ENCODE data around the gene CLDN14. TPM values are rescaled to one million over a fixed set of nuclear protein-coding genes. Genes with fewer than 3 reads are reported as not detected.

CLDN14 gene
- total RNA-seq, 1 donor from 2014 or later = not detected

DNA sequence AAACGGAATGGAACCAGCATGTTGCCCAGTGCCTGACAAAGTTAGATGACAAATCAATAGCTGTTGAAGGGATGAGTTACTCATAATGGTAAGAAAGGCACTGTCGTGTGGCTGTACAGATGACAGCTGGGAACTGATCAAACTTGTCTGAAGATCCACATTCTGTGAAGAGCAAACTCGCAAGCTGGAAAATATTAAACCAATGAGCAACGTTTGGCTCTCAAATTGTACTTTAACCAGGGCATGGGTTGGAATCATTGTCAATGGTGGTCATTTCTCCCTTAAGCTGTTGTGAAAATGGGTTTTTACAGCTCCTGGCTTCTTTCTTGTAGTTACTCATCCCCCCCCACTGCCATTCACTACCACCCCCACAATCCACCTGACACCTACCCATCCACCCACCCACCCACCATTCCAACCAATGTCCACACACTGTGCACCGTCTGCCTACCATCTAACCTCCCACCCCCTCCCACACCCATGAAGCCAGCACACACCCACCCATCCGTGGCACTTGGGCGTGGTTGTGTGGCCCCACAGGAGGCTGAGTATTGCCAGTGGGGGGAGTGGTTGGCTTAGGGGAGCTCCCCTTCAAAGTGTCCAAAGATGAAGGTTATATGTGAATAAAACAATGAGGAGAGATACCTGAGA is 46.7 kb downstream of the CLDN14 start:
- intact Hi-C loops (cut with DNase I) = no loop called here
- H3K4me1 ChIP-seq = peaks cover 23% of the 10 kb centered on the region
- TF ChIP-seq POLR2AphosphoS5 (IDR thresholded peaks at IDR 0.05; ENCODE audit: insufficient read depth in 1 of 2, low read depth in 1 of 2) (no peak), POLR2A (IDR thresholded peaks at IDR 0.05) (no peak)
- TF ChIP-seq, protein P1, sequence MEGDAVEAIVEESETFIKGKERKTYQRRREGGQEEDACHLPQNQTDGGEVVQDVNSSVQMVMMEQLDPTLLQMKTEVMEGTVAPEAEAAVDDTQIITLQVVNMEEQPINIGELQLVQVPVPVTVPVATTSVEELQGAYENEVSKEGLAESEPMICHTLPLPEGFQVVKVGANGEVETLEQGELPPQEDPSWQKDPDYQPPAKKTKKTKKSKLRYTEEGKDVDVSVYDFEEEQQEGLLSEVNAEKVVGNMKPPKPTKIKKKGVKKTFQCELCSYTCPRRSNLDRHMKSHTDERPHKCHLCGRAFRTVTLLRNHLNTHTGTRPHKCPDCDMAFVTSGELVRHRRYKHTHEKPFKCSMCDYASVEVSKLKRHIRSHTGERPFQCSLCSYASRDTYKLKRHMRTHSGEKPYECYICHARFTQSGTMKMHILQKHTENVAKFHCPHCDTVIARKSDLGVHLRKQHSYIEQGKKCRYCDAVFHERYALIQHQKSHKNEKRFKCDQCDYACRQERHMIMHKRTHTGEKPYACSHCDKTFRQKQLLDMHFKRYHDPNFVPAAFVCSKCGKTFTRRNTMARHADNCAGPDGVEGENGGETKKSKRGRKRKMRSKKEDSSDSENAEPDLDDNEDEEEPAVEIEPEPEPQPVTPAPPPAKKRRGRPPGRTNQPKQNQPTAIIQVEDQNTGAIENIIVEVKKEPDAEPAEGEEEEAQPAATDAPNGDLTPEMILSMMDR (IDR thresholded peaks at IDR 0.05) = no peak
- H3K27me3 ChIP-seq = no peaks in the 10 kb centered on the region
- H3K4me3 ChIP-seq = no peak overlapping the region
- H3K27ac ChIP-seq = no peak overlapping the region
- H3K9me3 ChIP-seq = no peaks in the 10 kb centered on the region
- H3K36me3 ChIP-seq = no peaks in the 10 kb centered on the region
- no peak for DNase-seq (ENCODE audit: extremely low spot score in 2 of 2)

DNA sequence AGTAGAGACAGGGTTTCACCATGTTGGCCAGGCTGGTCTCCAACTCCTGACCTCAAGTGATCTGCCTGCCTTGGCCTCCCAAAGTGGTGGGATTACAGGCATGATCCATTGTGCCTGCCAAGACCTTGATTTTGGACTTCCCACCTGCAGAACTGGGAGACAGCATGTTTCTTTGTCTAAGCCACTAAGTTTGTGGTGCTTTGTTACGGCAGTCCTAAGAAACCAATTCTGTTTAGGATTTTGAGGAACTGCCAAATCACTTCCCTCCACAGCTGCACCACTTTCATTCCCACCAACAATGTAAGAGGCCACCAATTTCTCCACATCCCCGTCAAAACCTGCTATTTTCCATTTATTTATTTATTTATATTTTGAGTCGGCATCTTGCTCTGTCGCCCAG is 48.7 kb downstream of the CLDN14 start:
- no peak for TF ChIP-seq POLR2AphosphoS5 (IDR thresholded peaks at IDR 0.05; ENCODE audit: insufficient read depth in 1 of 2, low read depth in 1 of 2)
- TF ChIP-seq POLR2A (IDR thresholded peaks at IDR 0.05) = no peak
- TF ChIP-seq, protein P1 (IDR thresholded peaks at IDR 0.05) = no peak
- Histone ChIP-seq H3K36me3 (no peaks in the 10 kb centered on the region), H3K9me3 (no peaks in the 10 kb centered on the region), H3K27me3 (no peaks in the 10 kb centered on the region), H3K4me1 (peaks cover 23% of the 10 kb centered on the region), H3K4me3 (no peak overlapping the region), H3K27ac (peak overlapping the region; percentile 70)
- intact Hi-C loops (cut with DNase I) = no loop called here
- no peak for DNase-seq (ENCODE audit: extremely low spot score in 2 of 2)

DNA sequence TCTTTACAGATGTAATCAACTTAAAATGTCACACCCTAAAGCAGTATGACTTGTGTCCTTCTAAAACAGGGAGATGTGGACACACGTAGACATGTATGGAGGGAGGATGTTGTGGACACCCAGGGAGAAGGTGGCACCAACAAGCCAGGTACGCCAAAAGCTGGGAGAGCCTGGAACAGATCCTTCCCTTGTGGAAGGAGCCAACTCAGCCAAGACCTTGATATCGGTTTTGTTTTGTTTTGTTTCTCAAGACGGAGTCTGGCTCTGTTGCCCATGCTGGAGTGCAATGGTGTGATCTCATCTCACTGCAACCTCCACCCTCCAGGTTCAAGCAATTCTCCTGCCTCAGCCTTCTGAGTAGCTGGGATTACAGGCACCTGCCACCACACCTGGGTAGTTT is 49.1 kb downstream of the CLDN14 start:
- intact Hi-C loops (cut with DNase I) = no loop called here
- Histone ChIP-seq H3K9me3 (no peaks in the 10 kb centered on the region), H3K4me1 (peaks cover 23% of the 10 kb centered on the region), H3K27me3 (no peaks in the 10 kb centered on the region), H3K4me3 (peak overlapping the region; percentile 19 to 26), H3K36me3 (no peaks in the 10 kb centered on the region), H3K27ac (peak overlapping the region; percentile 70)
- TF ChIP-seq POLR2A (IDR thresholded peaks at IDR 0.05) = no peak
- TF ChIP-seq, protein P1 (IDR thresholded peaks at IDR 0.05) = no peak
- no peak for TF ChIP-seq POLR2AphosphoS5 (IDR thresholded peaks at IDR 0.05; ENCODE audit: insufficient read depth in 1 of 2, low read depth in 1 of 2)
- DNase-seq (ENCODE audit: extremely low spot score in 2 of 2) = no peak

DNA sequence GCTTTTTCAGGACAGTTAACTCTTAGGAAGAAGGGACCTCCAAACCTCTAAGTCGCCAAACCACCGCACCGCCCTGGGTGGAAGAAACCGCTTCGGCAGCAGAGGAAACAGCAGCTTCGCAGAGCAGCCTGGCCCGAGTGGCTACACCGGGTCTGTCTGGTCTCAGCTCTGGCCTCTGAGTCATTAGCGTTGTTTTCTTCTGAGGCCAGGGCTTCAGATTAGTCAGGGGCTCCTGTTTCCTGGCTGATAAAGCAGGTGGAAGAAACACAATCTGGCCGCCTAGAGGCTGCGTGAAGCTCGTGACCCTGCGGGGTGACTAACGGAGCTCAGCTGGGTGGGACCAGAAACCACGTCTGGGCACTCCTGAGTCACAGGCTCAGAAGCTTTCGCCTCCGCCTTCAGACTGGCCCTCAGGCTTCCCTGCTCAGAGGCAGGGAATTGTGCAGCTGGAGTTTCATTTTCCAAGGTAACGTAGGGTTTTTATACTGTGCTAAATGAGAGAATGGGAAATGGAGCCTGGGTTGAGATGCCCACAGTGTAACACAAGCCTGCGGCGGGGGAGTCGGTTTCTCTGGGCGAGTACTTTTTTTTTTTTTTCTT is 49.9 kb downstream of the CLDN14 start:
- Histone ChIP-seq H3K27me3 (no peaks in the 10 kb centered on the region), H3K27ac (peak overlapping the region; percentile 70), H3K4me3 (peak overlapping the region; percentile 19 to 26), H3K9me3 (no peaks in the 10 kb centered on the region), H3K4me1 (peaks cover 23% of the 10 kb centered on the region), H3K36me3 (no peaks in the 10 kb centered on the region)
- DNase-seq (ENCODE audit: extremely low spot score in 2 of 2) = peak in 1 of 2 donors; percentile 95
- TF ChIP-seq, protein P1 (IDR thresholded peaks at IDR 0.05) = no peak
- TF ChIP-seq POLR2AphosphoS5 (IDR thresholded peaks at IDR 0.05; ENCODE audit: insufficient read depth in 1 of 2, low read depth in 1 of 2) (peak; percentile 86 to 94), POLR2A (IDR thresholded peaks at IDR 0.05) (no peak)
- intact Hi-C loops (cut with DNase I) = no loop called here
